ENCODE data around the gene CDC42EP4. TPM values are rescaled to one million over a fixed set of nuclear protein-coding genes. Genes with fewer than 3 reads are reported as not detected.

The CDC42EP4 gene
- total RNA-seq, 2 donors from 2014 or later = 38.5 to 49.7 TPM

DNA sequence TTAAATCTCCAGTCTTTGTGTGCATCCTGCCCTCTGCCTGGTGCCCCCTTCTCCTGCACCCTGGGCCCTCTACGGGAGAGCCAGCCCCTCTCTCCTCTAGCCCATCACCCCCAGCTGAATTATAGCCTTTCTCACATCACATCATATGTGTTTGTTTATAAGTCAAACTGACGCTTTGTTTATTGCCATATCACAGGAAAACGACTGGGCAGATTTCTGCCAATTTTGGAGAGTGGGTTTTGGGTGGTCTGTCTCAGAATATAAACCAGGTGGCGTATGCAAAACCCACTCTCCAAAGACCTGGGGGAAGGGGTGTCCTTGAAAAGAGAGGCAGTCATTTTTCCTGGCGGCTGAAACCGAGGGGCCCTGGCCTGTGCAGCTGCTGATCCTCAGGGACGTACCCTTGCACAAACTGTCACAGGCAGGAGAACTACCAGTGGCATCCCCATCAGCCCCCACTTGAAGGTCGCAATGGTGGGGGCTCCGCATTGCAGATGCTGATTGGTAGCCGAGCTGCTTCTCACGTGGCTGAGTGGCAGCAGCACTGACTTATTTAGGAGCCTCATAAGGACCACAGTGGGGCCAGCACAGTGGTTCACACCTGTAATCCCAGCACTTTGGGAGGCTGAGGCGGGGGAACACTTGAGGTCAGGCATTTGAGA is 34.8 kb upstream of the CDC42EP4 start:
- H3K27ac ChIP-seq (ENCODE audit: low read depth, low read length) = peak overlapping the region; percentile 42
- no peaks in the 10 kb centered on the region for H3K36me3 ChIP-seq (ENCODE audit: control insufficient read depth, insufficient read depth, low read length)
- no peaks in the 10 kb centered on the region for H3K36me3 Mint-ChIP-seq (ENCODE audit: low read depth)
- H3K9me3 ChIP-seq (ENCODE audit: control insufficient read depth, low read length) = no peaks in the 10 kb centered on the region
- H3K9me3 Mint-ChIP-seq = no peaks in the 10 kb centered on the region
- H3K9ac ChIP-seq (ENCODE audit: extremely low read depth, low read length, poor library complexity, severe bottlenecking) = no peak overlapping the region
- no peaks in the 10 kb centered on the region for H3K27me3 Mint-ChIP-seq (ENCODE audit: insufficient read depth)
- 83 to 90% methylated on average over 5 to 12 of the region's 12 CpGs for WGBS, 2 experiments (ENCODE audit: insufficient coverage in 1 of 2, insufficient read length in 1 of 2)
- H3K27me3 ChIP-seq (ENCODE audit: control insufficient read depth, insufficient read depth, low read length, poor library complexity, severe bottlenecking) = no peaks in the 10 kb centered on the region
- H3K27ac Mint-ChIP-seq = no peak overlapping the region
- H3K4me1 ChIP-seq (ENCODE audit: control insufficient read depth, insufficient read depth, low read length) = peaks cover 29% of the 10 kb centered on the region
- DNase-seq = no peak
- H3K4me1 Mint-ChIP-seq = peaks cover 48% of the 10 kb centered on the region
- TF ChIP-seq, protein P1, sequence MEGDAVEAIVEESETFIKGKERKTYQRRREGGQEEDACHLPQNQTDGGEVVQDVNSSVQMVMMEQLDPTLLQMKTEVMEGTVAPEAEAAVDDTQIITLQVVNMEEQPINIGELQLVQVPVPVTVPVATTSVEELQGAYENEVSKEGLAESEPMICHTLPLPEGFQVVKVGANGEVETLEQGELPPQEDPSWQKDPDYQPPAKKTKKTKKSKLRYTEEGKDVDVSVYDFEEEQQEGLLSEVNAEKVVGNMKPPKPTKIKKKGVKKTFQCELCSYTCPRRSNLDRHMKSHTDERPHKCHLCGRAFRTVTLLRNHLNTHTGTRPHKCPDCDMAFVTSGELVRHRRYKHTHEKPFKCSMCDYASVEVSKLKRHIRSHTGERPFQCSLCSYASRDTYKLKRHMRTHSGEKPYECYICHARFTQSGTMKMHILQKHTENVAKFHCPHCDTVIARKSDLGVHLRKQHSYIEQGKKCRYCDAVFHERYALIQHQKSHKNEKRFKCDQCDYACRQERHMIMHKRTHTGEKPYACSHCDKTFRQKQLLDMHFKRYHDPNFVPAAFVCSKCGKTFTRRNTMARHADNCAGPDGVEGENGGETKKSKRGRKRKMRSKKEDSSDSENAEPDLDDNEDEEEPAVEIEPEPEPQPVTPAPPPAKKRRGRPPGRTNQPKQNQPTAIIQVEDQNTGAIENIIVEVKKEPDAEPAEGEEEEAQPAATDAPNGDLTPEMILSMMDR (conservative IDR thresholded peaks at IDR 0.05) = no peak
- H3K4me3 ChIP-seq (ENCODE audit: low read length) = no peak overlapping the region
- no peak overlapping the region for H3K4me3 Mint-ChIP-seq

DNA sequence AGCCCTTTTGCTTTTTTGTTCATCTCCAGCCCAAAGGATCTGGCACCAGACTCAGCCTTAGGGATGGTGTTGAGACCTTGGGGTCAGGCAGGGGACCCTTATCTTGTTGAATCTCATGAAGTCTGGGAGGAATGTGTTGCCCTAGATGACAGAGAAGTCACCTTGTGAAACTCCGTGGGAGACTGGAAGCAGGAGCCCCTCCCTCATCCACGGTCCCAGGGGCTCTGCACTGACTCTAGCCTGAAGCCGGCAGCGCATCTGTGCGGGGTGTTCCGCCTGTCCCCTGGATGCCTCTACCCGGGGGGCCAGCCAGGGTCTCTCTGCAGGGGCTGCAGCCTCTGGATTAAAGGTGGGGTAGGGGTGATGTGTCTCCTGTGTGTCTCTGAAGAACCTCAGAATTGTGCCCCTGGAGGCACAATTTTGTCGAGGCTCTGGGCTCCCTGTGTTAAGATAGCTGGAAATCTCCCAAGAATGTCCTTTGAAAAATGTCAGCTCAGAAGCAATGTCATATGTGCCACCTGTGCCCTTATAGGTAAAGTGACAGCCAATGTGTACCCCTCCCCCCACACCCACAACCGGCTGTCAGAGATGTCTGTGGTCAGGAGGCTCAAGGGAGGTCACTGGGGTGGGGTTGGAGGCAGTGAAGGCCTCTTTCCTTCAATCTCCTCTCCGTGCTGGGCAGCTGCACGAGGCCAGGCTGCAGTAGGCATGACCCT is 32.1 kb upstream of the CDC42EP4 start:
- H3K36me3 ChIP-seq (ENCODE audit: control insufficient read depth, insufficient read depth, low read length) = no peaks in the 10 kb centered on the region
- Mint-ChIP-seq H3K27me3 (ENCODE audit: insufficient read depth) (no peaks in the 10 kb centered on the region), H3K9me3 (no peaks in the 10 kb centered on the region), H3K27ac (peak overlapping the region; percentile 70), H3K36me3 (ENCODE audit: low read depth) (no peaks in the 10 kb centered on the region), H3K4me3 (peak overlapping the region; percentile 21), H3K4me1 (peaks cover 39% of the 10 kb centered on the region)
- no peak for DNase-seq
- H3K4me1 ChIP-seq (ENCODE audit: control insufficient read depth, insufficient read depth, low read length) = peaks cover 22% of the 10 kb centered on the region
- H3K9ac ChIP-seq (ENCODE audit: extremely low read depth, low read length, poor library complexity, severe bottlenecking) = peak overlapping the region; percentile 36
- no peaks in the 10 kb centered on the region for H3K9me3 ChIP-seq (ENCODE audit: control insufficient read depth, low read length)
- no peaks in the 10 kb centered on the region for H3K27me3 ChIP-seq (ENCODE audit: control insufficient read depth, insufficient read depth, low read length, poor library complexity, severe bottlenecking)
- peak overlapping the region; percentile 100 for H3K27ac ChIP-seq (ENCODE audit: low read depth, low read length)
- H3K4me3 ChIP-seq (ENCODE audit: low read length) = no peak overlapping the region
- WGBS, 2 experiments (ENCODE audit: insufficient coverage in 1 of 2, insufficient read length in 1 of 2) = 60 to 63% methylated on average over 4 to 11 of the region's 11 CpGs
- TF ChIP-seq, protein P1 (conservative IDR thresholded peaks at IDR 0.05) = no peak

DNA sequence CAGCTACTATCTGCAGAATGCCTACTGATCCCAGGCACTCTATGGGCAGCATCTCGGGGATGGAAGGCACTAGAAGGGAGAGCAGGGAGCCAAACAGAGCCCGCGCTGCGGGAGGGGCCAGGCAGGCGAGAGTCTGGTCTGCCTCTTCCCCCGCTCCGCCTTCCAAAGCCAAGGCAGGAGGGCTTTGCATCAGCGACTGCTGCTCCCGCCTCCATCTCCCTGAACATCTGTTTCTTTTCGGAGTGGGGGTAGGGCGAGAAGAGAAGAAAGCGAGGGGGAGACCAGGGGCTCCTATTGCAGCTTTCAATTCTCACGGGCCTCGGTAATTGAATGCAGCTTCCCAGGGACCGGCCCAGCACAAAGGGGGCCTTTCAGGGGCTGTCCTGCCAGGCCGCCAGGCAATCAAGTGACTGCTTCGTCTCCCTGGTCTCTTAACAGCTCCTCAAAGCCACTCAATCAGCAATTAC is 31.4 kb upstream of the CDC42EP4 start:
- no peaks in the 10 kb centered on the region for H3K9me3 ChIP-seq (ENCODE audit: control insufficient read depth, low read length)
- H3K36me3 Mint-ChIP-seq (ENCODE audit: low read depth) = no peaks in the 10 kb centered on the region
- 10% methylated on average over 17 of the region's 17 CpGs; no CpG with 5 or more reads in 1 of the 2 experiments for WGBS, 2 experiments (ENCODE audit: insufficient coverage in 1 of 2, insufficient read length in 1 of 2)
- peak; percentile 97 for DNase-seq
- H3K27me3 ChIP-seq (ENCODE audit: control insufficient read depth, insufficient read depth, low read length, poor library complexity, severe bottlenecking) = no peaks in the 10 kb centered on the region
- no peak overlapping the region for H3K4me3 ChIP-seq (ENCODE audit: low read length)
- no peaks in the 10 kb centered on the region for H3K27me3 Mint-ChIP-seq (ENCODE audit: insufficient read depth)
- peaks cover 19% of the 10 kb centered on the region for H3K4me1 ChIP-seq (ENCODE audit: control insufficient read depth, insufficient read depth, low read length)
- H3K4me3 Mint-ChIP-seq = no peak overlapping the region
- H3K27ac ChIP-seq (ENCODE audit: low read depth, low read length) = peak overlapping the region; percentile 100
- H3K9me3 Mint-ChIP-seq = no peaks in the 10 kb centered on the region
- no peaks in the 10 kb centered on the region for H3K36me3 ChIP-seq (ENCODE audit: control insufficient read depth, insufficient read depth, low read length)
- H3K9ac ChIP-seq (ENCODE audit: extremely low read depth, low read length, poor library complexity, severe bottlenecking) = peak overlapping the region; percentile 36
- peaks cover 37% of the 10 kb centered on the region for H3K4me1 Mint-ChIP-seq
- TF ChIP-seq, protein P1 (conservative IDR thresholded peaks at IDR 0.05) = no peak
- peak overlapping the region; percentile 70 for H3K27ac Mint-ChIP-seq
